BJ (cell line): ENCODE data around the gene CHMP1A. TPM values are rescaled to one million over a fixed set of nuclear protein-coding genes. Genes with fewer than 3 reads are reported as not detected.

ENCODE experiments used
- CTCF ChIA-PET: fragments of 350-600 bp; formaldehyde crosslinking; extraction: SDS; loops from one replicate; lab custom pipeline; 2021; ENCODE audit warnings: antibody characterized with exemption, inconsistent platforms; lab: Yijun Ruan, JAX
- POLR2A ChIA-PET: fragments of 300-600 bp; sonication (Branson Sonifier 250); formaldehyde crosslinking; extraction: SDS; loops from one replicate; lab custom pipeline; 2021; ENCODE audit warnings: antibody characterized with exemption; lab: Charles Lee
- DNase-seq: peaks from one replicate; pipeline ENCODE4 v3.0.0-alpha.2; 2011; ENCODE audit warnings: low read depth
- H3K27me3 ChIP-seq: 2 replicates; pipeline ENCODE4 v1.6.0; 2011; ENCODE audit warnings: low read length; ENCODE audit not compliant: control insufficient read depth, insufficient read depth
- H3K36me3 ChIP-seq: 2 replicates; pipeline ENCODE4 v1.5.1; 2011; ENCODE audit warnings: low read length; ENCODE audit not compliant: control insufficient read depth, insufficient read depth
- H3K4me3 ChIP-seq: 2 replicates; pipeline ENCODE4 v1.5.1; 2011; ENCODE audit warnings: low read depth, mild to moderate bottlenecking, control low read depth, low read length
- polyA plus RNA-seq: library from polyadenylated mRNA; depleted of rRNA; stranded (reverse); fragments of >200 nt; gene quantifications from 2 replicates; pipeline ENCODE4 v1.2.3, GENCODE V29; 2011
- TF ChIP-seq, protein P1 (sequence below): IDR thresholded peaks from 2 replicates; pipeline ENCODE4 v1.5.1; 2011; ENCODE audit warnings: low read depth, mild to moderate bottlenecking, control low read depth, inconsistent platforms, low read length, moderate library complexity; ENCODE audit not compliant: insufficient read depth

CHMP1A gene
- polyA plus RNA-seq, 1 experiment: 105 TPM

DNA sequence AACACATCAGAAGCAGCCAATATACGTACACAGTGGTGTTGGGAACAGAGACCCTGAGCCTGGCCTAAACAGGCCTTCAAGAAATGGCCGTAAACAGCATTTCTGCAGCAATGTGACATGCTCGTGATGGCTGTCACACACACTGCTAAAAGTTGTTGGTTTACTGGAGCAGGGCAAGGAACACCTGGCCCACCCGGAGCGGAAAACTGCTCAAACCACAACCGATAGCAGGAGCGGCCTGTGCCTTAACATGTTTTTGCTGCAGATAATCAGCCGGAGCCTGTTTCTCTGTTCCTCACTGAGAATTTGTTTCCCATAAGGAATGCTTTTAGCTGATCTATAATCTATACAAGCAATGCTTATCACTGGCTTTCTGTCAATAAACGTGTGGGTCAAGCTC is 50.1 kb downstream of the CHMP1A start:
- H3K4me3 ChIP-seq: no peak overlapping the region
- no peak for DNase-seq
- TF ChIP-seq, protein P1, sequence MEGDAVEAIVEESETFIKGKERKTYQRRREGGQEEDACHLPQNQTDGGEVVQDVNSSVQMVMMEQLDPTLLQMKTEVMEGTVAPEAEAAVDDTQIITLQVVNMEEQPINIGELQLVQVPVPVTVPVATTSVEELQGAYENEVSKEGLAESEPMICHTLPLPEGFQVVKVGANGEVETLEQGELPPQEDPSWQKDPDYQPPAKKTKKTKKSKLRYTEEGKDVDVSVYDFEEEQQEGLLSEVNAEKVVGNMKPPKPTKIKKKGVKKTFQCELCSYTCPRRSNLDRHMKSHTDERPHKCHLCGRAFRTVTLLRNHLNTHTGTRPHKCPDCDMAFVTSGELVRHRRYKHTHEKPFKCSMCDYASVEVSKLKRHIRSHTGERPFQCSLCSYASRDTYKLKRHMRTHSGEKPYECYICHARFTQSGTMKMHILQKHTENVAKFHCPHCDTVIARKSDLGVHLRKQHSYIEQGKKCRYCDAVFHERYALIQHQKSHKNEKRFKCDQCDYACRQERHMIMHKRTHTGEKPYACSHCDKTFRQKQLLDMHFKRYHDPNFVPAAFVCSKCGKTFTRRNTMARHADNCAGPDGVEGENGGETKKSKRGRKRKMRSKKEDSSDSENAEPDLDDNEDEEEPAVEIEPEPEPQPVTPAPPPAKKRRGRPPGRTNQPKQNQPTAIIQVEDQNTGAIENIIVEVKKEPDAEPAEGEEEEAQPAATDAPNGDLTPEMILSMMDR: no peak
- H3K36me3 ChIP-seq: no peaks in the 10 kb centered on the region
- POLR2A ChIA-PET: no interaction called here
- no peaks in the 10 kb centered on the region for H3K27me3 ChIP-seq
- CTCF ChIA-PET: interaction anchor here (1.8 kb wide), 1 partner anchor 8 kb away, joined by 8 read pairs; no protein-coding TSS in a partner anchor

DNA sequence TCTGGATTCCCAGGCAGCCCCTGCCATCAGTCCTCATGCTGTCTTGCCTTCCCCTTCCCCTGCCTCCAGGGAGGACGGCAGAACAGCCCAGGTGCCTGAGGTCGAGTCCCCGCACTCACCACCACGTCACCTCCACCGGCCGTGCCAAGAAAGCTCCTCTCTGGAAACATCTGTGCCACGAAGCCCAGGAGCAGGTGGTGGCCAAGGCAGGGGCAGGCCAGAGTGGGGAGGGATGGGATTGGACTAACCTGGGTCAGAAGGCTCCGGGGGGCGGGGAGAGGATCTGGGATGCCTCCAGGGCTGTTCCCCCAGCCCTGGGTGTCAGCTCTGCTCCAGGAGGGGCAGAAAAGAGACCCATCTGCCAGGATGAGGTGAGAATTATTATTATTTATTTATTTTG is 51.5 kb downstream of the CHMP1A start:
- TF ChIP-seq, protein P1: no peak
- POLR2A ChIA-PET: no interaction called here
- no peak overlapping the region for H3K4me3 ChIP-seq
- DNase-seq: no peak
- H3K36me3 ChIP-seq: no peaks in the 10 kb centered on the region
- no peaks in the 10 kb centered on the region for H3K27me3 ChIP-seq
- CTCF ChIA-PET: interaction anchor here (1.8 kb wide), 1 partner anchor 9 kb away, joined by 8 read pairs; no protein-coding TSS in a partner anchor

DNA sequence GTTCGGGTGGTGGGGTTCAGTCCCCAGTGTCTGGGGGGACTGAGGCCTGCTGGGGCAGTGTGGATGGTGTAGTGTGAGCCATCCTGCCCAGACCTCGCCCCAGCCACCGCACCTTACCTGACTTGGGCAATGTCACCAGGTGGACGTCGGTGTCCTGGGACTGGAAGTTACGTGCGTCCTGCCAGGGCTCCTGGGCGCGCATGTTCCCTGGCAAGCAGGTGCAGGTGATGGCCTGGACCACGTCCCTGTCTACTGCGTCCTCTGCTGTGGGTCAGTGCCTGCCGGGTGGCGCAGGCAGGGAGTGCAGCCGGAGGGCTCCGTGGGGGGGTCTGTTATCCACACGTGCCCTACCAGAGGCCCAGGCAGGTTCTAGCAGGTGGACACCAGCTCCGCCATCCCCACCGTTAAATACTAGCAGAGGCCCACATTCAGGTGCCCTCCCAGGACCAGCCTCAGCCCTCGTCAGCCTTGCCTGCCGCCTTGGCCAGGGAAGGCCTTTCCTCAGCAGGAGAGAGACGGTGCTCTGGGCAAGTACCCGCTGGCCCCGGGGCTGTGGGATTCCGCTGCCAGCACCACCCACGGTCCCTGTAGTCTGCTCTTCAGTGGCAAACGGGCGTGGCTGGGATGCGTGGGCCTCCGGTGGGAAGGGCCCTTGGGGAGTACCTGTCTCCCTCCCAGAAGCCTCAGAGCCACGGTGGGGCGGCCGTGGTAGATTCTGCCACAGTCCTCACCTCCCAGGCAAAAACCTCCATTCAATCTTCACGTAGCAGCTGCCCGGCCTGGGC is 52.1 kb downstream of the CHMP1A start:
- no peak overlapping the region for H3K4me3 ChIP-seq
- H3K27me3 ChIP-seq: no peaks in the 10 kb centered on the region
- TF ChIP-seq, protein P1: no peak
- no peak for DNase-seq
- POLR2A ChIA-PET: no interaction called here
- no peaks in the 10 kb centered on the region for H3K36me3 ChIP-seq
- CTCF ChIA-PET: no interaction called here

DNA sequence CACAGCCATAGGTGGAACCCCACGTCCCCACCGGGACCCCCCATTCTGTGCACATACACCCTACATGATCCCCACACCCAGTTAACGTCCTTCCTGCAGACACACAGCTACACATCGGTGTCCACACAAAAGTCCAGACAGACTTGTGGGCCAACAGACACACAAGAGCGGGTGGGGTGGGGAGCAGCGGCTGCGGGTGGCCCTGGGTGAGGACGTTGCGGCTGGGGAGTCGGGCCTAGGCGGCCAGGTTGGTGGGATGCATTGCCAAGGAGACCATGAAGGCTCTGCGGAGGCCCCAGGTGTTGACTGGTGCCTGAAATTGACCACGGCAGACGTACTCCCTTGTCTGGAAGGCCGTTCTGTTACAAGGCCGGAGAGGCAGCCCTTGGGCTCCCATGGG is 52.7 kb downstream of the CHMP1A start:
- CTCF ChIA-PET: no interaction called here
- TF ChIP-seq, protein P1: no peak
- no peaks in the 10 kb centered on the region for H3K36me3 ChIP-seq
- H3K4me3 ChIP-seq: no peak overlapping the region
- POLR2A ChIA-PET: no interaction called here
- no peaks in the 10 kb centered on the region for H3K27me3 ChIP-seq
- DNase-seq: no peak

DNA sequence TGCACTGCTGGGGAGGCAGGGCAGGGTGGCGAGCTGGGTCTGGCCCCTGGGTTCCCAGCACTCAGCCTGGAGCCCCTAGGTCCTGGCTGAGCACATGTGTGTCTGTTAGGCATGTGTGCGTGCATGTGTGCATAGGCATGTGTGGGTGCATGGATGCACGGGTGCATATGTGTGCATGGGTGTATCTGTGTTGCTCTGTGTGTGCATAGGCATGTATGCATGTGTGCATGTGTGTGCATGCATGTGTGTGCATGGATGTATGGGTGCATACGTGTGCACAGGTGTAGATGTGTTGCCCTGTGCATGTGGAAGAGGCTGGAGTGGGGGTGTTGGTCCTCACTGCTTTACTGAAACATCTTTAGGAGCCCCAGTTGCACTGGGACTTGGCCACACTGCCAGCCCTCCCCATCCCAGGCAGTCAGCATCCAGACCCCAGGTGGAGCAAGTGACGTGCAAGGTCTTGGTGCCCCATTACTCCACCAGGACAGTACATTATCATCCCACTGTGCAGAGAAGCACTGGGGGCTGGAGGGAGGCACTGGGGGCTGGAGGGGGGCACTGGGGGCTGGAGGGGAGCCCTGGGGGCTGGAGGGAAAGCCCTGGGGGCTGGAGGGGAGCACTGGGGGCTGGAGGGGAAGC is 54.4 kb downstream of the CHMP1A start:
- Histone ChIP-seq H3K27me3 (no peaks in the 10 kb centered on the region), H3K4me3 (no peak overlapping the region), H3K36me3 (no peaks in the 10 kb centered on the region)
- DNase-seq: no peak
- CTCF ChIA-PET: interaction anchor here (0.9 to 3.3 kb wide), 7 partner anchors 9 to 39 kb away, joined by 3 to 33 read pairs (median 3); no protein-coding TSS in a partner anchor
- TF ChIP-seq, protein P1: no peak
- POLR2A ChIA-PET: no interaction called here
